Left lung (tissue), 10 donors: Measurements from ENCODE around the gene ACTN4. TPM values are rescaled to one million over a fixed set of nuclear protein-coding genes. Genes with fewer than 3 reads are reported as not detected.

Experiments used
- ATAC-seq: fragments of 200-7000 bp; cut with Tn5 transposase; one replicate; pipeline ENCODE4 v1.9.1; 2020; ENCODE audit warnings: moderate library complexity
- DNase-seq, 4 donors: peaks; one replicate each; pipeline ENCODE4 v3.0.0-alpha.2; 2013 to 2020
- H3K27ac ChIP-seq, 2 donors: fragments of 200-600 bp; sonication (generic) in 1 of 2; one replicate each; pipeline versions ENCODE4 v1.5.0 to v1.8.0; 2020 to 2021
- H3K27me3 ChIP-seq, 2 donors: fragments of 200-600 bp; sonication (generic) in 1 of 2; one replicate each; pipeline versions ENCODE4 v1.5.0 to v1.8.0; 2020 to 2021
- H3K36me3 ChIP-seq, 2 donors: fragments of 200-600 bp; sonication (generic) in 1 of 2; one replicate each; pipeline versions ENCODE4 v1.5.0 to v1.8.0; 2020 to 2021
- H3K4me1 ChIP-seq, 2 donors: fragments of 200-600 bp; one replicate each; pipeline ENCODE4 v1.8.0; 2021
- H3K4me3 ChIP-seq, 2 donors: fragments of 200-600 bp; sonication (generic) in 1 of 2; one replicate each; pipeline versions ENCODE4 v1.5.0 to v1.8.0; 2020 to 2021; ENCODE audit warnings: mild to moderate bottlenecking in 1 of 2
- H3K9me3 ChIP-seq, 2 donors: fragments of 200-600 bp; sonication (generic) in 1 of 2; one replicate each; pipeline versions ENCODE4 v1.5.0 to v1.8.0; 2020 to 2021
- intact Hi-C, 2 donors: fragments of 100-400 bp; cut with DNase I; formaldehyde crosslinking; loops; one replicate each; pipeline versions ENCODE4 v1.11.2 to v1.14.2; 2022
- polyA plus RNA-seq, 6 donors: library from polyadenylated mRNA; unstranded; fragments of 120-200 nt; gene quantifications; one replicate each; pipeline ENCODE4 v1.2.1, GENCODE V29; 2013; ENCODE audit not compliant: insufficient read length in 6 of 6
- total RNA-seq, 2 donors: library from RNA; stranded (reverse); fragmentation: NEBNext Ultra II Directional; extraction: Animal tissue kit (Norgen Biotek cat#: 25700); gene quantifications; one replicate each; pipeline ENCODE4 v1.2.1, GENCODE V29; 2021
- TF ChIP-seq, protein P1 (sequence below), 2 donors: fragments of 200-600 bp; sonication (generic) in 1 of 2; IDR thresholded peaks; one replicate each; pipeline versions ENCODE4 v1.5.0 to v1.8.0; 2021; ENCODE audit warnings: antibody characterized with exemption in 2 of 2
- donor health status: DM: no; HTN: yes; CAD: no.
- donor health status: DM: no; HTN: no; CAD: no.

The ACTN4 gene
- total and polyA plus RNA-seq, 8 donors = 373 to 647 (median 402) TPM

DNA sequence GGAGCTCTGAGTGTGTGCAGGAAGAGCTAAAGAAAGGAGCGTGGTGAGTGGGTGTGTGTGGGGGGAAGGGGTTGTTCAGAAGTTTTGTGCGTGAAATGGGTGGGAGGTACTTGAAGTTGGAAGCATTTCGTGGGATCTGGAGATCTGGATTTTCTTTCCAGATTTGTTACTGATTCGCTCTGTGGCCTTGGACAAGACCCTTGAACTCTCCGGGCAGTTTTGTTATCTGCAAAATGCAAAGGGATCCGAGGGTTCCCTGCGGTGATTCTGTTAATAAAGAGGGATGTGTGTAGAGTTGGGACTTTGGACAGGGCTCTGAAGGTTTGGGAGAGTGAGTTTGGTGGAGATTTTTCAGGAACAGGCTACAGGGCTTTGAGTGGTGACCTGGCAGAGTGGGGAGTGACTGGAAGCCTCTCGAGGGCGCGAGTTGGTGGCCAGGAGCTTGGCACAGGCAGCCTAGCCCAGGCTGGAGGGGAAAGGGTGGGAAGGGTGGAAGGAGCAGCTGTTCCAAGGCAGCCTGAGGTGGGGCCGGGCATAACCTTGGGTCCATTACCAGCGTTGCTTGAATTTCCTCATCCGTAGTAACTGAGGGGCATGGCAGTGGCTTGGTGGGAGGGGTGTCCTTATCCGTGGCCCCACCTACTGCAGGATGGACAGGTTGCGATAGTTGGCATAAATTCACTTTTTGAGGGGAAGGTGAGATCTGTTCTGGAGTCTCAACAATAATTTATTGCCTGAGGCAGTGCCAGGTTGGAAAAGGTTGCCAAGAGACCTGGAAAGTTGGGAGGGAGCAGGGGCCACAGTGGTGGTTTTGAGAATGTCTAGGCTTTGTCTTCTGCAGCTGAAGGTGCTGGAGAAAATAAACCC lies 2.1 kb downstream of the ACTN4 start:
- no peaks in the 10 kb centered on the region for H3K27me3 ChIP-seq
- ATAC-seq (peak; percentile 12), DNase-seq (peak in 1 of 4 donors; percentile 48)
- H3K4me1 ChIP-seq = peaks cover 51 to 61% of the 10 kb centered on the region in 2 donors
- H3K9me3 ChIP-seq = no peaks in the 10 kb centered on the region
- TF ChIP-seq, protein P1, sequence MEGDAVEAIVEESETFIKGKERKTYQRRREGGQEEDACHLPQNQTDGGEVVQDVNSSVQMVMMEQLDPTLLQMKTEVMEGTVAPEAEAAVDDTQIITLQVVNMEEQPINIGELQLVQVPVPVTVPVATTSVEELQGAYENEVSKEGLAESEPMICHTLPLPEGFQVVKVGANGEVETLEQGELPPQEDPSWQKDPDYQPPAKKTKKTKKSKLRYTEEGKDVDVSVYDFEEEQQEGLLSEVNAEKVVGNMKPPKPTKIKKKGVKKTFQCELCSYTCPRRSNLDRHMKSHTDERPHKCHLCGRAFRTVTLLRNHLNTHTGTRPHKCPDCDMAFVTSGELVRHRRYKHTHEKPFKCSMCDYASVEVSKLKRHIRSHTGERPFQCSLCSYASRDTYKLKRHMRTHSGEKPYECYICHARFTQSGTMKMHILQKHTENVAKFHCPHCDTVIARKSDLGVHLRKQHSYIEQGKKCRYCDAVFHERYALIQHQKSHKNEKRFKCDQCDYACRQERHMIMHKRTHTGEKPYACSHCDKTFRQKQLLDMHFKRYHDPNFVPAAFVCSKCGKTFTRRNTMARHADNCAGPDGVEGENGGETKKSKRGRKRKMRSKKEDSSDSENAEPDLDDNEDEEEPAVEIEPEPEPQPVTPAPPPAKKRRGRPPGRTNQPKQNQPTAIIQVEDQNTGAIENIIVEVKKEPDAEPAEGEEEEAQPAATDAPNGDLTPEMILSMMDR (IDR thresholded peaks at IDR 0.05) = no peak
- H3K4me3 ChIP-seq = peak overlapping the region; percentile 57 to 88
- peak overlapping the region; percentile 86 to 87 for H3K27ac ChIP-seq
- no peaks in the 10 kb centered on the region for H3K36me3 ChIP-seq
- intact Hi-C loops = loop anchor here (10.0 kb wide), 3 partner anchors 55 to 75 kb away; no protein-coding TSS in a partner anchor

DNA sequence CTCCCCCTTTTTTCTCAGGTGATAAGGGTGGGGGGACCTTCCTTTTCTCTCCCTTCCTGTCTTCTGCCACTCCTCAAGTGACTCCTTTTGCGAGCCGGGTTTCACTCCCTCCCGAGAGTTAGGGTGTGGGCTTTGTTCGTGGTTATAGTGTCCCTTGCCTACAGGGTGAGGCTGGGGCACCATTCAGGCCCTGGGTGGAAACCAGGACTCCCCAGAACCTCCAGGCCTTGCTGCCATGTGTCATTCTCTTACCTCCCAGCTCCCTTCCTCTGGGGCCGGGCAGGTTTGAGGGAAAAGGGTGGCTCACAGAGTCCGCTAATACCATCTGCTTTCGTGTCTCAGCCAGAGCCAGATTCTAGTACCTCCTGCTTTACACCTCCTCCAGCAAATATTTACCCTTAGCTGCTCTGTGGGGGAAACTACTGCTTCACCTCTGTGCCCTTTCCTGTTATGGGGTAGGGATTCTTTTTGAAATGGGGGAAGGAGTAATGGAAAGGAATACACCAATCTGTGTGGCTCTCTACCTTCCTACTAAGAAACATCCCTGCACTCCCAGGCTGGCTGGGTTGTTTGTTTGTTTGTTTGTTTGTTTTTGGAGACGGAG lies 2.8 kb downstream of the ACTN4 start:
- peak; percentile 0 for ATAC-seq
- DNase-seq = no peak
- H3K4me1 ChIP-seq = peaks cover 58 to 68% of the 10 kb centered on the region in 2 donors
- H3K9me3 ChIP-seq = no peaks in the 10 kb centered on the region
- intact Hi-C loops = loop anchor here (10.0 kb wide), 2 partner anchors 65 to 75 kb away; no protein-coding TSS in a partner anchor
- H3K27ac ChIP-seq = peak overlapping the region; percentile 86 to 87
- no peaks in the 10 kb centered on the region for H3K36me3 ChIP-seq
- no peaks in the 10 kb centered on the region for H3K27me3 ChIP-seq
- TF ChIP-seq, protein P1 (IDR thresholded peaks at IDR 0.05) = no peak
- H3K4me3 ChIP-seq = peak overlapping the region; percentile 57 to 88

DNA sequence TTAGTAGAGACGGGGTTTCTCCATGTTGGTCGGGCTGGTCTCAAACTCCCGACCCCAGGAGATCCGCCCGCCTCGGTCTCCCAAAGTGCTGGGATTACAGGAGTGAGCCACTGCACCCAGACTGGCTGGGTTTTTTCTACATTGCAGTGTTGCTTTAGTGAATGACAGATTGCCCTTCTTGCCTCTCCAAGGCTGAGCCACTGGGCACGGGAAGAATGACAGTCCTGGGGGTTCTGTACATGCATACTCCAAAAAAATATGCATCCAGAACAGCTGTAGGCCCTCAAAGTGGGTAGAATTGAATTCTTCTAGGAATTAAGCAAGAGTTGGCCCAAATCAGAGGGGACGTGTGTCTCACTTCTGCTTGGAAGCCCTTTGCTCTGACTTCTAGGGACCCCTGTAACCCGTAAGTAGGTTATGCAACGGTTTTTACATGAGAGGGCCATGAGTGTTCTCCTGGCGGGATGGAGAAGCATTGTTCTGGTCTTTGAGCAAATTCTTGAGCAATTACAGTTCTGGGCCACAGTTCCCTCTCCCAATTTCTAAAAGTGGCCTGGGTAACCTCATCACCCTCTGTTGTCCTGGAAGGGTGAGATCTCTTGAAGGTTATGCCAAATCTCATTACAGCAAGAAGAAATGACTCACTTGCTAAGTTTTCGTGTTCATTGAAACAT lies 3.6 kb downstream of the ACTN4 start:
- intact Hi-C loops = loop anchor here (10.0 kb wide), 2 partner anchors 64 to 74 kb away; no protein-coding TSS in a partner anchor
- Histone ChIP-seq H3K36me3 (no peaks in the 10 kb centered on the region), H3K27ac (peak overlapping the region; percentile 86 to 87), H3K9me3 (no peaks in the 10 kb centered on the region), H3K4me3 (peak overlapping the region in 1 of 2 donors; percentile 88), H3K27me3 (no peaks in the 10 kb centered on the region), H3K4me1 (peaks cover 66 to 76% of the 10 kb centered on the region in 2 donors)
- ATAC-seq = peak; percentile 3
- TF ChIP-seq, protein P1 (IDR thresholded peaks at IDR 0.05) = no peak
- peak in 1 of 4 donors; percentile 47 for DNase-seq

DNA sequence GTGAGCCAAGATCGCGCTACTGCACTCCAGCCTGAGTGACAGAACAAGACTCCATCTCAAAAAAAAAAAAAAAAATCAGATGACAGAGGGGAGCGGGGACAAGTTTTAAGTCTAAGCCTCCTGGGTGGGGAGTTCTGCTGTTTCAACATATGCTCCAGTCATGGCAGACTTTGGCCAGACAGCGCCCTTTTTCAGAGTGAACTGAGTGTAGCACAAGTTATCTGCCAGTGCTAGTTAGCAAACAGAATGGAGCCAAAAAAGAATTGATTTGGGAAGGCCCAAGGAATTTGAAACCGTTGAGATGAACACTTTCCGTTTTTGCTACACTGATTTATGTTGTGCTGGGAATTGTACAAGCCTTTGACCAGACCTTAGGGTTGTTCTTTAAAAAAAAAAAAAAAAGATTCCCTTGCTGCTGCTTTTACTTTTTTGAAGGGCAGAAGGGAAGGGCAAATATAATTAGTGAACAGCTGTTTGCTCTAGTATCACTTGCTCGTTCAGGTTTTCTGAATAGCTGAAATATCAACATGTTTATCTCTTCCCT lies 5.7 kb downstream of the ACTN4 start:
- TF ChIP-seq, protein P1 (IDR thresholded peaks at IDR 0.05) = no peak
- Histone ChIP-seq H3K27ac (peak overlapping the region; percentile 86 to 87), H3K9me3 (no peaks in the 10 kb centered on the region), H3K27me3 (no peaks in the 10 kb centered on the region), H3K36me3 (no peaks in the 10 kb centered on the region), H3K4me3 (no peak overlapping the region), H3K4me1 (peaks cover 85 to 90% of the 10 kb centered on the region in 2 donors)
- ATAC-seq = no peak
- DNase-seq = peak in 1 of 4 donors; percentile 68
- intact Hi-C loops = loop anchor here (10.0 kb wide), 2 partner anchors 62 to 72 kb away; no protein-coding TSS in a partner anchor
